NCI-H460 (cell line): Measurements from ENCODE around the gene AHCYL1. TPM values are rescaled to one million over a fixed set of nuclear protein-coding genes. Genes with fewer than 3 reads are reported as not detected.
"Not testable (repeated sequence)": the region's sequence is repeated elsewhere in the genome, so short reads cannot be mapped to it uniquely, and the experiment has no call there.

Experiments used
- DNase-seq: peaks from one replicate; pipeline ENCODE4 v3.0.0-alpha.2; 2016; ENCODE audit warnings: low read depth; ENCODE audit errors: extremely low read depth
- polyA plus RNA-seq: library from polyadenylated mRNA; depleted of rRNA; stranded (reverse); fragments of >200 nt; gene quantifications from 2 replicates; pipeline ENCODE4 v1.2.3, GENCODE V29; 2014; cell fraction: nucleus; rRNA removed
- total RNA-seq: library from RNA; depleted of rRNA; stranded (reverse); fragments of >200 nt; shearing (Covaris generic); gene quantifications from 2 replicates; pipeline ENCODE4 v1.2.3, GENCODE V29; 2014; rRNA removed

AHCYL1 gene
- total RNA-seq = 54.8 and 66.8 TPM in 2 replicates
- 56.6 and 84.1 TPM in 2 replicates for polyA plus RNA-seq

- DNase-seq = peak; percentile 96
Measured at GRCh38 chr1:109984456-109985246, at the start of gene AHCYL1. TSS of gene AHCYL1 (plus strand) at chr1:109984765. CDS start at chr1:109985053, 288 bp downstream.

DNA sequence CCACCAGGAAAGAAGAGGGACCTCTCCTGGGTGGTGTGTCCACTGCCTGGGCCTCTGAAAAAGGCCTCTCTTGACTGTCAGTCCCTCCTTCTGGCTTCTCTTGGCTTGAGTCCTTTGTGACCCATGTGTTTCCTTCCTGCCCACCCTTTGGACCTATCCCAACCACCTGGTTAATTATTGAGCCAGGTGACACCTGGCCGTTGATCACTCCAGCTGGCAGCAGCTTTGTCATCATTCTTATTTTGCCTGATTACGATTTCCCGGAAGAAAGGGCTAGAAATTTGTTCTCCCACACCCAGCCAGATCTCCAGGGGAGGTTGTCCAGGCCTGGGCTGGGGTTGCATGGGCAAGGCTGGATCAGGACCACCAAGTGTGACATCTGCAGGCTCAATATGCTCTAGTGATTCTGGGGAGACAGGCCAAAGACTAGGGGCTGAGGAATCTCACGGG is 49.1 kb upstream of the AHCYL1 start:
- no peak for DNase-seq

DNA sequence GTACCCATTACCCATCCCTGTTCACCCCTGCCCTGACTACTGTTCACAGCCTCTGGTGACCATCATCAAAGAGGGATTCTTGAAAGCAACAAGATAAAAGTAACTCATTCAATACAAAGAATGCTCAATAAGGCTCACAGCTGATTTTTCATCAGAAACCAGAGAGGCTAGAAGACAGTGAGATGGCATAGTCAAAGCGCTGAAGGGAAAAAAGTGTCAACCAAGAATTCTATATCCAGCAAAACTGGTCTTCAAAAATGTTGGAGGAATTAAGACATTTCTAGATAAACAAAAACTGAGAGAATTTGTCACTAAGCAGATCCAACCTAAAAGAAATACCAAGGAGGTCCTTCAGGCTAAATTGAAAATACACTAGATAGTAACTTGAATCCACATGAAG is 46.8 kb upstream of the AHCYL1 start:
- DNase-seq = no peak

DNA sequence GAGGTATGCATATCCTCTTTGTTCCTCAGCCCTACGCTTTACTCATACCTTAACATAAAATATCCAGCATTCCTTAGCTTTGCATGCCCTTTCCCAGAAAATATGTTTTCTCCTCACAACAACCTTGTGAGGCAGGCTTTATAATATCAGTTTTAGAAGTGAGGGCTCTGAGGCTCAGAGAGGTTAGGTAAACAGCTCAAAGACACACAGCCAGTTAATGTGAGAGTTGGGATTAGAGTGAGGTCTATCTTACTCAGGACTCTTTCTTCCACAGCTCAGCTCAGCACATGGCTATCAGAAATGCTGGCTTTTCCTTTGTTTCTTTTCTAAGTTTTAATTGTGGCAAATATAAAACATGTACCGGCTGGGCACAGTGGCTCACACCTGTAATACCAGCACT is 46.0 kb upstream of the AHCYL1 start:
- no peak for DNase-seq

- DNase-seq = no peak
Measured at GRCh38 chr1:109942434-109942833, 42.1 kb upstream of the AHCYL1 start.

GRCh38 chr1:109944541-109944940 is 40.0 kb upstream of the AHCYL1 start:
- DNase-seq = no peak

GRCh38 chr1:109946511-109946910 is 38.1 kb upstream of the AHCYL1 start:
- no peak for DNase-seq

DNA sequence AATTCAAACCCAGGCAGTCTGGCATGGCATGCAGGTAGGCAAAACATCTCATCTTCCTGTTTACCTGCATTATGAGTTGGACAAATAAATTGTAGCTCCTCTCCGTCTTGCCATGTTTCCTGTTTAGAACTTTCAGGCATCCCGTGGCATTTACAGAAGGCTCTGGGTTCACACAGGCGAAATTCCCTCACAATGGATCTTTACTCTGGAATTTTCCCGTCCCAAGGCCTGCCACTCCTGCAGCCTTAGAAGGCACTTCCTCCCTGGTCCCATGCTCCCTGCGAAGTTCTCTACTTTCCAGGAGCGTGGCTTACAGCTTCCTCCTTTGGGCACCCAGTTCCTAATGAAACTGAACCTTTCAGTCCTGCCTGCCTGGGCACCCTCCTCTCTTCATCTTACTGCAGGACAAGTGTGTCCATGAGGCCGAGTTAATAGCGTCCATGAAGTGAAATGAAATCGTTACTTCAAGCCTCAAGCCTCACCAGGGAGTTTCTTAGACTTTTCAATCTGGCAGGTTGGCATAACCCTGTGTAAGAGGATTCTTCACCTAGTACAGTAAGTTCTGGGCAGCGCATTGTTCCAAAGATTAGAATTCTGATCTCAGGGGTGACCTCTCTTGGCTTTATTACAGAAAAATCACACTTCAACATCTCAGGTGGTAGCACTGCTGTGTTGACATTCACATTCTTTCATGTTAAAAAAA is 36.8 kb upstream of the AHCYL1 start:
- DNase-seq = no peak

- no peak for DNase-seq
Measured at GRCh38 chr1:109948285-109948630, 36.3 kb upstream of the AHCYL1 start.

DNA sequence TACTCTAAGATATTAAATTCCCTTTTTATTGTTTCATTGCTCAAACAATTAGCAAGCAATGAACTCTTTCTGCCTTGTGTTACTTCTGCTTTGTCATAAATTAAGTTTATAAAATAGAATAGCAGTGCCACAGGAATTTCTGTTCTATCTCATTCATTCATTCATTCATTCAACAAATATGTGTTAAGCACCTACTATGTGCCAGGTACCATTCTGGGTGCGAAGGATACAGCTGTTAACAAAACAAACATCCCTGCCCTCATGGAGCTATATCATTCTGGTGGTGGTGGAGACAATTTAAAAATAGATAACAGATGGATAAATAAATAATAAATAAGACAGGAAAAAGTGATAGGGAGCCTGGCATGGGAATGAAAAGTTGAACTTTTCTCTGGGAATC is 34.5 kb upstream of the AHCYL1 start:
- no peak for DNase-seq

GRCh38 chr1:109950509-109950908 is 34.1 kb upstream of the AHCYL1 start:
- DNase-seq = no peak

DNA sequence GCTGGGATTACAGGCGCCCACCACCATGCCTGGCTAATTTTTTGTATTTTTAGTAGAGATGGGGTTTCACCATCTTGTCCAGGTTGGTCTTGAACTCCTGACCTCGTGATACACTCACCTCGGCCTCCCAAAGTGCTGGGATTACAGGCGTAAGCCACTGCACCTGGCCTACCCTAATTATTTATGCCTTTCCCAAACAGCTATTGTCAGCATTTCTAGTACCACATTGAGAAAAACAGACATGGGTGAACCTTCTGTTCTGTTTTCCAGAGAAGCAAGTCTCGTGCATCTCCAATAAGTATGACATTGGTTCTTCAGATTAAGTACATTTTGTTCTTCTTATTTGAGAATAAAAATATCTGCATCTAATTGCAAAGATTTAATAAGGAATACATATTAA is 33.1 kb upstream of the AHCYL1 start:
- not testable (repeated sequence) for DNase-seq

DNA sequence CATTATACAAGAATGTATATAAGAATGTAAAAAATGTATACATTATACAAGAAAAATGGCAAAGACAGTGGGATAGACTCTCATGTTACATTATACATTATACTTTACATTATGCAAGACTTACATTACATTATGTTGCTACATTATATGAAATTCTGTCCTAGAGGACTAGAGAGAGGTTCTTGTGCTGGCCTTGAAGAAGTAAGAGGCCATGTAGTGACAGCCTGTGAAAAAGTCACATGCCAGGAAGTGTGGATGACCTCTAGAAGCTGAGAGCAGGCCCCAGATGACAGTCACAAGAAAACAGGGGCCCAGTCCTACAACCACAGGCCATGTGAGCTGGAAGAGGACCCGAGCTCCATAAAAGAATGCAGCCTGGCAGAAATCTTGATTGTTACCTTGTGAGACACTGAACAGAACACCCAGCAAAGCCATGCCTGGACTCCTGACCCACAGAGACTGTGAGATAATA is 30.5 kb upstream of the AHCYL1 start:
- DNase-seq = no peak

GRCh38 chr1:109959632-109959973 is 25.0 kb upstream of the AHCYL1 start:
- DNase-seq = no peak

GRCh38 chr1:109959974-109960744 is 24.4 kb upstream of the AHCYL1 start:
- peak; percentile 88 for DNase-seq

- no peak for DNase-seq
Measured at GRCh38 chr1:109960745-109961094, 23.8 kb upstream of the AHCYL1 start.

GRCh38 chr1:109963864-109964263 is 20.7 kb upstream of the AHCYL1 start:
- no peak for DNase-seq

GRCh38 chr1:109969146-109969829 is 15.3 kb upstream of the AHCYL1 start:
- no peak for DNase-seq

DNA sequence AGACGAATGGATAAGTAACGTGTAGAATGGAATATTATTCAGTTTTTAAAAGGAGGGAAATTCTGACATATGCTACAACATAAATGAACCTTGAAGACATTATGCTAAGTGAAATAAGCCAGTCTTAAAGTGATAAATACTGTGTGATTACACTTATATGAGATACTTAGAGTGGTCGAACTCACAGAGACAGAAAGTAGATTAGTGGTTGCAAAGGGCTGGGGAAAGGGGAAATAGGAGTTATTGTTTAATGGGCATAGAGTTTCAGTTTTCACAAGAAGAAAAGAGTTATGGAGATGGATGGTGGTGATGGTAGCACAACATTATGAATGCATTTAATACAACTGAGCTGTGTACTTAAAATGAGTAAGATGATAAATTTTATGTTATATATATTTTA is 14.7 kb upstream of the AHCYL1 start:
- no peak for DNase-seq

DNA sequence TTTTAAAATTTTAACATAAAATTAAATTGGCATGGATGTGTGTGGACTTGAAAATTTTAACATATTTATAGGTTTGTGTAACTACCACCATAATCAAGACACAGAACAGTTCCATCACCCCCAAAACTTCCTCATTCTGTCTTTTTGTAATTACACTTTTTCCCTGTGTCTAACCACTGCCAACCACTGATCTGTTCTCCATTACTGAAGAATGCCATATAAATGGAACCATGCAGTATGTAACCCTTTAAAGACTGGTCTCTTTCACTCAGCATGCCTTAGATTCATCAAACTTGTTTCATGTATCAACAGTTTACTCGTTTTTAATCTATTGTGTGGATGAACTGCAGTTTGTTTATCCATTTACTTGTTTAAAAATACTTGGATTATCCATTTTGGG is 13.0 kb upstream of the AHCYL1 start:
- DNase-seq = no peak

DNA sequence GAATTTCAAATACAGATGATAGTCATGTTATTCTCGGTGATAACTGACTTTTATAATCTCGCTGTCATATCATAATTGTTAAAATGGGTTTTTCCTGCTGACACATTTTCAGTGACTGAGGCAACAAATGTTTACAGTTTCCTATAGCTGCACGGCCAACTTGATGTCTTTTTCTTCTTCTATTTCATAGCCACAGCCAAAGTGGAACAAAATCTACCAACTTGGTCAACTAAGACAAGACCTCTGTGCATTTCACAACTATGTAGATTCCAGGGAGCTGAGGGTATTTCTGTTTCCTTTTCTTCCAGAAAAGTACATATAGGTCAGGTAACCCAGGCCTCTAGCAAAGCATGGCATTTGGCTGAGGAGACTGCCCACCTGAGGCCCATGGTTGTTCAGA is 10.4 kb upstream of the AHCYL1 start:
- no peak for DNase-seq
